EH (cell line): Measurements from ENCODE around the gene OTUD1.

Experiments used
- DNase-seq: peaks from one replicate; pipeline ENCODE4 v3.0.0-alpha.2; 2015; ENCODE audit warnings: low read depth

OTUD1 gene

DNA sequence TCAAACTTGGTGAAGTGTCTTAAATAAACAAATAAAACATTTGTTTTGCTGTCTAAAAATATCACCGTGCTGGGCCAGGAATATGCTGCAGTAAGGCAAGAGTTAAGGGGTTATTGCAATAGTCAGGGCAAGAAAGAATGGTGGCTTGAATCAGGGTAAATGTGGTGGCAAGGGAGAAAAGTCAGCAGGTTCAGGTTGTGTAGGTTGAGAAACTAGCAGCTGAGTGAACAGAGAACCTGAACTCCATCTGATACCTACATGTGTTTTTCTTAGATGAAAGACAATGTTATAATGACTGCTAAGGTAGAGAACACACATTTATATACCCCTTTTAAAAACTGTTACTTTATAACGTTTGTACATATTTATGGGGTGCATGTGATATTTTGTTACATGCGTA is 28.7 kb downstream of the OTUD1 start:
- no peak for DNase-seq

DNA sequence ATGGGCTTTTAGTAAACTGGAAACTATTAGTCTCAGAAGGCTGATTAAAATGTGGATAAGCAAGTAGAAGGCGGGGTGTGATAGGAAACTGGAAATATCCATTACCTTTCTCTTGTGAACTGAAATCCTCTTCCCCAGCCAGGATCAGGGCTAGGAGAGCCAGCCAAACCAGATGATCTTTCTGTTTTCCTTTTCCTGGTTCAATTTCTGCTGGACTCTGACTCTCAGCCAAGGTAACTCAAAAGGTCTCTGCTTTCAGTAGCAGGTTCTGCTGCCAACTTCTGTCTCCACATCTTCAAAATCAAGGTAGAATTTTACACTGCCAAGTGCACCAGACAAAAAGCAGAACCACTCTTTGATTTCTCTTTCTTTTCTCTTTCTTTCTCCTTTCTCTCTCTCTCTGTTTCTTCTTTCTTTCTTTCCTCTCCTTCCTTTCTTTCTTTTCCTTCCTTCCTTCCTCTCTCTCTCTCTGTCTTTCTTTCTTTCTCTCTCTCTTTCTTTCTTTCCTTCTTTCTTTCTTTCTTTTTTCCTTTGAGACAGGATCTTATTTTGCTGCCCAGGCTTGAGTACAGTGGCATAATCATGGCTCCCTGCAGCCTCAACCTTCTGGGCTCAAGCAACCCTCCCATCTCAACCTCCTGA is 30.8 kb downstream of the OTUD1 start:
- DNase-seq, result no peak

DNA sequence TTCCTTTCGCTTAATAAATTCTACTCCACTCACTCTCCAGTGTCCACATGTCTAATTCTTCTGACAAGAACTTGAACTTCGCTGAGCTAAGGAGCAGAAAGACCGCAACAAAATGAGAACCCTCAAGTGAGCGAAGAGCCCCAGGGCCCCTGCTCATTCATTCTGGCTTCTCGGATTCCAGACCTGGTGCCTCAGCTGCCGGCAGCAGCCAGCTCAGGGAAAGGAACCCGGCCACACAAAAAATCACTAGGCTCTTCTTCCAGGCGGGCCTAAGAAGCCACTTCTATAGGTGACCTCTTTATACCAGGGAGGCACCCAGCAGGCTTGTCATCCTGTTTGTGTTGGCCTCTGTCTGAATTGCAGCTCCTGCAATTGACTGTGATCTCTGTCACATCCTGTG is 33.3 kb downstream of the OTUD1 start:
- DNase-seq, result no peak

DNA sequence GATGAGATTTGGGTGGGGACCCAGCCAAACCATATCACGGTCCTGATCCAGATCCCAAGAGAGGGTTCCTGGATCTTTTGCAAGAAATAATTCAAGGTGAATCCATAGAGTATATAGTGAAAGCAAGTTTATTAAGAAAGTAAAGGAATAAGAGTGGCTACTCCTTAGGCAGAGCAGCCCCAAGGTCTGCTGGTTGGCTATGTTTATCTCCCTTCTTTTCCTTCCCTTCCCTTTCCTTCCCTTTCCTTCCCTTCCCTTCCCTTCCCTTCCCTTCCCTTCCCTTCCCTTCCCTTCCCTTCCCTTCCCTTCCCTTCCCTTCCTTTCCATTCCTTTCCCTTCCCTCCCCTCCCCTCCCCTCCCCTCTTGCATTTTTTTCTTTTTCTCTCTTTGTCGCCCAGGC is 35.2 kb downstream of the OTUD1 start:
- no peak for DNase-seq

DNA sequence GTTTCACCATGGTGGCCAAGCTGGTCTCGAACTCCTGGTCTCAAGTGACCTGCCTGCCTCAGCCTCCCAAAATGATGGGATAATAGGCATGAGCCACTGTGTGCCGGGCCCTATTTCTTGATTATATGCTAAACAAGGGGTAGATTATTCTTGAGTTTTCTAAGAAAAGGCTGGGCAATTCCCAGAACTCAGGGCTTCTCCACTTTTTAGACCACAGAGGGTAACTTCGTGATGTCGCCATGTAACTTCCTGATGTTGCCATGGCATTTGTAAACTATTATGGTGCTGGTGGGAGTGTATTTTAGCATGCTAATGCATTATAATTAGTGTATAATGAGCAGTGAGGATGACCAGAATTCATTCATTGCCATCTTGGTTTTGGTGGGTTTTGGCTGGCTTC is 35.8 kb downstream of the OTUD1 start:
- no peak for DNase-seq

DNA sequence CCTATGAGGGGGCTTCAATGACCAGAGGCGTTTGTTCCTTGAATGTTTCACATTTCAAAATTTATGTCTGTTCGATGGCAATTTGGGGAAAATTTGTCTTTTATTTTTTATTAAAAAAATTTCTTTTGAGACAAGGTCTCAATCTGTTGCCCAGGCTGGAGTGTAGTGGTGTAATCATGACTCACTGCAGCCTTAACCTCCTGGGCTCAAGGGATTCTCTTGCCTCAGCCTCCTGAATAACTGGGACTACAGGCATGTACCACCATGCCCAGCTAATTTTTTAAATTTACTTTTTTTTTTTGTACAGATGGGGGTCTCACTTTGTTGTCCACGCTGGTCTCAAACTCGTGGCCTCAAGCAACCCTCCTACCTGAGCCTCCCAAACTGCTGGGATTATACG is 39.7 kb downstream of the OTUD1 start:
- no peak for DNase-seq

DNA sequence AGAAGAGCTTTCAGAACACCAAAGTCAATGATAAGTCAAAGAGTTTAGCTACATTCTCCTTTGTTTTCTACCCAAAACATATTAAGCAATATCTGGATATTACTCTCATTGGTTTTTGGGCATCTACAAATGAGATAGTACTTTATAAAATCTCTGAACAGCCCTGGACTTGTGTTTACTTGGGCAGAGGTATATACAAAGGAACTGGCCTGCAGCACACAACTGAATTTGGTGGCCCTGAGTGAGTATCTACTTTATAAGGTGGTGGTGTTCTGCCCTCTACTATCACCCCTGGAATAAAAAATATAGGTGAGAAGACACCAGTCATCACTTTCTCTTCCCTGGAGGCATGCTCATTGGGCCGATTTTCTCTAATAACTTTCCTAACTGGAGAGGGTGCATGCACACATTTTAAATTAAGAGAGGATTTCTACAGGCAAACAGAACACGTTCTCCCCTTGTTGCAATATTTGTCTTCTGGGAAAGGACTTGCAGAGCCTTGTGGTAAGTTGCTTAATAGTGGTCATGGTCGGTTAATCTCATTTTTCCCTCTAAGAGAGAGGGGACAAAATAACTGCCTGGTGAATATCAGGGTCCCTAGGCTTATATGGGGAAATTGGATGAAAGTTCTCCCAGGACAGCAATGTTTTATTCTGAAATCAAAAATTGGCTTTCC is 41.1 kb downstream of the OTUD1 start:
- DNase-seq, result no peak

DNA sequence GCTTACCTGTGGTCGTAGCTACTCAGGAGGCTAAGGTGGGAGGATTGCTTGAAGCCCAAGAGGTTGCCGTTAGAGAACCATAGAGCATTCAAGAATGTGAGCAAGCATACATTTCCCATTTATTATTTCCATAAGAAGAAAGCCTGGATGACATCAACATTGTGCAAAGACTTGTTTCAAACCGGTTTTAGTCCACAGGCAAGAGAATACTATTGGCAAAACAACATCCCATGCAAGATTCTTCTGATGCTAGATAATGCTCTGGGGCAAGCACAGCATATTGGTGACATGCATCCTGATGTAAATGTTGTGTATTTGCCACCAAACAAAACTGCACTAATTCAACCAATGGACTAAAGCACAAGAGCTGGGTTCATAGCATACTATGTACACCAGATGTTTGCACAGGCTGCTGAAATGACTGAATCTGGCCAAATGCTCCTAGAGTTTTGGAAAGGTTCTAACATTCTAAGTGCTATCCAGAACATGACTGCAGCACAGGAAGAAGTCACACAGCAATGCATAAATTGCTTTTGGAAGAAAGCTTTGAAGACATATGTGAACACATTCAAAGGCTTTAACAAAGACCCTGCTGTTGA is 42.6 kb downstream of the OTUD1 start:
- DNase-seq, result no peak

DNA sequence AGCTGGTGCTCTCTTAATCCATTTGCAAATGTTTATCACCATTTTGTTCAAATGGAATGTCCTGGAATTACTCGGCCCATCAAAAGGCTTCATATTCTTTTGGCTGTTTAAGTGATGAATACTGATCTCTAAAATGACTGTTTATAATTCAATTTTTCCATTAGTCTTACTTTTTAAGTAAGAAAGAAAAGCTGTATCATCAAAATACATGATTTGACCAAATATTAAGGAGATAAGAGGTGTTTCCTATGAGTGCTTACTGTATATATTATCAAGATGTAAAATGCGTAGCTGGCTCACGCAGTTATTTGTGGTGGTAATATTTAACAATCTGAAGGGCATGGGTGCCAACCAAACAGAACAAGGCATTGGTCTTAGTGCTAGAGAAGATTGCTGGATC is 51.2 kb downstream of the OTUD1 start:
- no peak for DNase-seq
